HG02970 (cell line): ENCODE data around the gene DYNC2H1.
"Not testable (repeated sequence)": the region's sequence is repeated elsewhere in the genome, so short reads cannot be mapped to it uniquely, and the experiment has no call there.

ENCODE experiments used
- ATAC-seq: cut with Tn5 transposase; IDR thresholded peaks from one replicate; pipeline ENCODE4 v1.9.1; 2021; ENCODE audit warnings: mild to moderate bottlenecking, moderate library complexity, moderate number of reproducible peaks; ENCODE audit not compliant: unreplicated experiment, low FRiP score

The DYNC2H1 gene

DNA sequence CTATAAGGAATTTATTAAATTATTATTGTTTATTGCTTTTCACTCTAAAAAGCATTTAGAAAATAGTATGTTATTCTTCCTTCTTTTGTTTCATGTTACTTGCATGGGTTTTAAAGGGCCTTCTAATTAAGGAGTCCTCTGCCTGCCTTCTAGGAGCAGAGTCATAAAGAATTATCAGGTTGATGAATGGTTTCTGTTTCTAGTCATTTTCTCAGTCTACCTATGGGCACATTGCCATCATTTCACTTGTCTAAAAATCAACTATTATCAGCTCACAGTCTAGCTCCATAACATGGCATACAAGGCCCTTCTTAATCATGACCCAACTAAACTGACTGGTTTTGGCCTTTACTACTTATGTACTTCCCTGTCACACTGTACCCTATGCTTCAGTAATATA, 16.2 kb downstream of the DYNC2H1 start:
- no peak for ATAC-seq

DNA sequence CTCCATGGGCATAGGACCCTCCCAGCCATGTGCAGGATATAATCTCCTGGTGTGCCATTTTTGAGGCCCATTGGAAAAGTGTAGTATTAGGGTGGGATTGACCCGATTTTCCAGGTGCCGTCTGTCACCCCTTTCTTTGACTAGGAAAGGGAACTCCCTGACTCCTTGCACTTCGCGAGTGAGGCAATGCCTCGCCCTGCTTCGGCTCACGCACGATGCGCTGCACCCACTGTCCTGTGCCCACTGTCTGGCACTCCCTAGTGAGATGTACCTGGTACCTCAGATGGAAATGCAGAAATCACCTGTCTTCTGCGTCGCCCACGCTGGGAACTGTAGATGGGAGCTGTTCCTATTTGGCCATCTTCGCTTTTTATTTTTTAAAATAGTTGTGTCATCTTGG, 32.8 kb downstream of the DYNC2H1 start:
- not testable (repeated sequence) for ATAC-seq

DNA sequence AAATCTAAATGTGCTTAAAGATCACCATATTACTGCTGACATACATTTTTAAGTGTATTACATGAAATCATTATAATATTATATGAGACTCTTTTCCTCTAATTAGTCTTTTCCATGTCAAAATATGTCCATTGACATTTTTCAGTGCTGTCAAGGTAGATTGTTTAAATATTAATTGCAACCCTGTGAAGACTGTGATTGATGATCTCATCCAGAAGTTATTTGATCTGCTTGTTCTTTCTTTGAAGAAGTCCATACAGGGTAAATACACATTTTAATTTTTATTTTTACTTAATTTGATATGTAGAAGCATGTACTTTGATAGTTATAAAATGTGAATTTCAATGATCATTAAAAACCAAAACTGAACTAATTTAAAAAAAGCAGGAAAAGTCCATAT, 38.4 kb downstream of the DYNC2H1 start:
- ATAC-seq = no peak

DNA sequence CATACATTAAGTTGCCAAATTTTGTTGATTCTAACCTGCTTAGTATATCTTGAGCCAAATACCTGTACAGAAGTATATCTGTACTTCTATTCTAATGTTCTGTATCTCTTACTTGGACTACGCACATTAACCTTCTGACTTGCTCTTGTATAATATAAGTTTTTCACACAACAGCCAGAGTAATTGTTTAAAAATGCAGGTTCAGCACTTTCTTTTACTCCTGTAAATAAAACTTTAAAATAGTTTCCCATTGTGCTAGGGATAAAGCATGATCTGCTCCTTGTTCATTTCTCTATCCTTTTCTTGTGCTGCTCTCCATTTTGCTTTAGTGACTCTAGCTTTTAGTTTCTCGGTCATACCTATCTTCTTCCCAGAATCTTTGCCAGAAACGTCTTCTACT, 48.3 kb downstream of the DYNC2H1 start:
- ATAC-seq = no peak

DNA sequence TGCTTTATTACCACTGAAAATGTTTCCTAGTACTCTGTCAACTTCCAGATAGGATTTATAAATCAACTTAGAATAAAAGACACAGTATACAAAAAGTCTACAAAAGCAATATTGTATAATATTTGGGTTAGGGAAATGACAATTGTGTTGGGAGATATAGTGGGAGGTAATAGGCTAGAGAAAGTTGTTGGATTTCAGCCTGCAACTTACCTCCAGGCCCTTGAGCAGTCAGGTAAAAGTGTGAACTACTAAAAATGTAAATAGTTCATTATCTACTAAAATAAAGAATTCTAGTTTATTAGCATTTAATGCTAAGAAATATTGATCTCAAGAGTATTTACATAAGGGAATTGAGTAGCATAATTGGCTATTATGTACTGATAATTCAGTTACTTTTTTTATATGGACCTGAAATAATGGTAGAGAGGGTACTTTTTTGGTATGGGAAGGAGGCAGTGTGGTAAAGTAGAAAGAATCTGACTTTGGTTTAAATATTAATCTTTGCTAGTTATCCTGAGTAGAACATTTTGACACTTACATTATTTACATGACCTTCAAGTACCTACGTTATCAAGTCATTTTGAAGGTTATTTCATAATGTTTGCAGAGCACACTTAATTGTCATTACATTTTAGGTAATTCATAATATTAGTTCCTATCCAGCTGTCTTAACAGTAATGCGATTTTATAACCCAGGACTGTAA, 55.0 kb downstream of the DYNC2H1 start:
- no peak for ATAC-seq

DNA sequence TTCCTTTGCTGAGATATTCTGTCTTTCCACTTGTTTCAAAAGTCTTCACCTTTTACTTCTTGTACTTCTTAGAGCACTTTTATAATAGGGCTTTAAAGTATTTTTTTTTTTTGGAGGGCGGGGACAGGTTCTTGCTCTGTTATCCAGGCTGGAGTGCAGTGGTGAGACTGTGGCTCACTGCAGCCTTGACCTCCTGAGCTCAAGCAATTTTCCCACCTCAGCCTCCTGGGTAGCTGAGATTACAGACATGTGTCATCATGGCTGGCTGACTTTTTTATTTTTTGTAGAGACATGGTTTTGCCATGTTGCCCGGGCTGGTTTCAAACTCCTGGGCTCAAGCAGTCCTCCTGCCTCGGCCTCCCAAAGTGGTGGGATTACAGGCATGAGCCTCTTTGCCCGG, 57.9 kb downstream of the DYNC2H1 start:
- ATAC-seq = no peak

DNA sequence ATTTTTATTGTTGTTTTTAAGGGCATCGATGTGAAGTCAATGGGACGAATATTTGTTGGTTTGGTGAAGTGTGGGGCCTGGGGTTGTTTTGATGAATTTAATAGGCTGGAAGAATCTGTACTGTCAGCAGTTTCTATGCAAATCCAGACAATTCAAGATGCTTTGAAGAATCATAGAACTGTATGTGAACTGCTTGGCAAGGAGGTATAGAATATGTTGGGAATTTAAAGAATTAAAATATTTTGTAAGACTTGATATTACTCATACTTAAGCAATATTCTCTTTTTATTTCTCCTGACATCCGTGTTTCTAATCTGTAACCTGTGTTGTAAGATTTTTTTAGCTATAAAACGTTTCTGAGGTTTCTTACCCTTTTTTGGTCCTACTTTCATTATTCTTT, 61.6 kb downstream of the DYNC2H1 start:
- no peak for ATAC-seq

DNA sequence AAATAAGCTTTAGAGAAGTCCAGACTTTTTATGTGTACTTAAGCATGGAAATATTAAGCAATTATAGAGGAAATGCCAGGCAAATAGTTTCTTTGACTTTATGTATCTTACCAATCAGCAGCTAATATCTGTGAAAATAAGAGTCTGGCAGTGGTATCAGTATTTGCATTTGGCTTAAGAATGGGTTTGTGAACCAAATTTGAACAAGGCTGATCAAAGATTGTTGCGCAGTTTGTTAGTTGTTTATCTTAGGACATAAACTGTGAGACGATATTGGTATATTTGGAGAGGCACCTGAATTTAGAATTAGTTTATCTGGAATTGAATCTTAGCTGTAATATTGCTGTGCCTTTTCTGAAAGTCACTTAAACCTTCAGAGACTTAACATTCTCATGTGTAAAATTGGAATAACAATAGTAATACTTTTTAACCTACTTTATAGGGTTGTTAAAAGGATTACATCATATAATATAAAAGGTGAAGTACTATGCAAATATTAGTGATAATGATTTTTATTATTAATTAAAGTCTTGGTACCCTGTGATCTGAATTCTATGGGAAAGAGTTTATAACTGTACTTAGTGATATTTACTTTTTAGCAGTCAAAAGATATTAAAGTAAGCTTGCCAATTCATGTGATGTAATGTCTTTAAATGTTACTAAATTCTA, 66.4 kb downstream of the DYNC2H1 start:
- no peak for ATAC-seq

DNA sequence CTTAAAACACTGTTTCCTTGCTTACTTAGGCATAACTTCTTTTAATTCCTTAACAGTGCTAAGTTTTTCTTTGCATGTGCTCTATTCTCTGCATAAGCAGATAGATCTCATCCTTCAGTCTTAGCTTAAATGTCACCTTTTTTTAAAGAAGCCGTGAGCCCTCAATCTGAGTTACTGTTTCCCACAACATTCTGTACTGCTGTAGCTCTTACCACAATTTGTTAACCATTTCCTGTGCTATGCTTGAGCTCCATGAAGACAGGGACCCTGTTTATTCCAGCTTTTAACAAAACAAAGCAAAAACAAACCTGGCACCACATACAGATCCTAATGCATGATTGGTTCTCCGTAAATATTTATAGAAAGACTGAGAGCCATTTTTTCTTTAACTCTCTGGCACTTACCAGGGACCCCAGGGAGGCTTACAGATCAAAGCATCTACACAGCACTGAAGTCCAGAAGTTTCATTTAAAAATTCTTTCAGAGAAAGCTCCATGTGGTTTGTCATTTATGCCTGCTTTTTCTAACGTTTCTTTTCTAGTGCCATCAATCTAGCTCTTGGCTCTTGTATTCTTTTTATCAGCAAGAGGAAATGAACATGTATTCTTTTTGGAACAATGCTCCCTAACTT, 74.9 kb downstream of the DYNC2H1 start:
- ATAC-seq = no peak

DNA sequence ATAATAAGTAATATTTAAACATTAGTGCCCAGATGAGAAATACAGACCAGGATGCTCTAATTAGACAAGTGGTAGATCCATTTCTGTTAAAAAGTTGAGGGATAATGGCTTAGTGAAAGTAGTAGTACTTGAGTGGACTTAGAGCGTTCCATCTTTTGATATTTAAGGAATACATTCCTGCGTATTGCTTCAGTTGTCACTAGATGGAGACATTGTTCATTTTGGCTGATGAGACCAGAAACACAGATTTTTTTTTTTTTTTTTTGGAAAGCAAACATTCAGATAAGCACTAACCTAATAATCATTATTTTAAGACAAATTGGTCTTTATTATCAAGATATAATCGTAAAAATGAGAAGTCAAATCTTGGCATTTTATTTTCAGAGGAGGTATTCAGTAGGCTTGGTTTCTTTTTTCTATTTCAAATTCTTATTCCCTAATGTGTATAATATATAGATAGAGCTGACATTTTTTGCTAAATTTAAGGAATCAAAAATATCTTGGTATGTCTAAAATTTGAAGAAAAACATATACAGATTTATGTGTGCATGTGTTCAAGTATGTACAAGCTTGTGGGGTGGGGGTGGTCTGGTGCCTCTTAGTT, 92.9 kb downstream of the DYNC2H1 start:
- no peak for ATAC-seq

DNA sequence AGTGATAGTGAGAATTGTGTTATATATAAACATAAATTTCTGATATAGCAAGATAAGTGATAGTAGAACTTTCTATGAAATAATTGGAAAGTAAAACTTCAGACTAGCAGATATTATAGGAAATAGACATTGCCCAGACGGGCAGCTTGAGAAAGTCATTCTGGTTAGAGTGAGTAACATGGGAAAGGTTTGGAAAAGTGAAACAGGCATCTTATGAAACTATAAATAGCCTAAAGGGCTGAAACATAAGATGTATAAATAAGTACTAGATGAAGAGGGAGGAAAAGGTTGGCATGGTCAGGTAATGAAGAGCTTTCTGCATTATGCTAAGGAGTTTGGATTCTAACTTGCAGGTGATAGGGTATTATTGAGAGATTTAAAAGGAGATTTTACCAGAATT, 101.3 kb downstream of the DYNC2H1 start:
- no peak for ATAC-seq

DNA sequence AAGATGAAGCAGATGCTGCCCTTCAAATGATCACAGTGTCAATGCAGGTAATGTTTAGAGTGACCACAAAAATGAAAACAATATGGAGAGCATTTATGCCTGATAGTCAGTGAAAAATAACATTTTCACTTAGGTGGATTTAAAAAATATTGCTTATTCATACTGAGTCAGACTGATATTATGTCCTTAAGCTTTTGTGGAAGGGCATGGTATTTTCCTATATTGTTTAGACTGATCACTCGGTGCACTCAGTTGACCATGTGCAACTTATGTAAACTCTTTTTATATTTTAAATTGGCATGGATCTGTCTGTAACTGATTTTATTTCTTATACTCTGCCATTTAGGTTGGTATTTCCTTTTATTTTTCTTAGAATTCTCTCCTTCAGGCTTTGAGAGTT, 106.6 kb downstream of the DYNC2H1 start:
- ATAC-seq = no peak

DNA sequence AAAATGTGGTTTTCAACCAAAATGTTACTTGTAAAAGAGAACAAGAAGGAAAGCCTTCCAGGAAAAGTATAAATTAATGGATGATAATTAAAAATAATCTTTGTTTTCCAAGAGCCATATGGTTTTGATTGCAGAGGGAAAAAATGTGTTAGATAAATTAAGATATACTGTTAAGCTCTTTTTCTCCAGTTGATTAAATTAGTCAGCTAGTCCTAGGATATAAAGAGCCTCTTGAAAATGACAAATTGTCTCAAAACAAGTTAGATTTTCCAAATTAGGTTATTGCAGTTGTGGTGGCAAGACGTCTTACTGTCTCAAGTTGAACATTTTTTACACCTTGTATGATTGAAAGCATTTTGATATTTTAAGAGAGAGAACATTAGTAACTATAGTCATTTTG, 110.9 kb downstream of the DYNC2H1 start:
- no peak for ATAC-seq

DNA sequence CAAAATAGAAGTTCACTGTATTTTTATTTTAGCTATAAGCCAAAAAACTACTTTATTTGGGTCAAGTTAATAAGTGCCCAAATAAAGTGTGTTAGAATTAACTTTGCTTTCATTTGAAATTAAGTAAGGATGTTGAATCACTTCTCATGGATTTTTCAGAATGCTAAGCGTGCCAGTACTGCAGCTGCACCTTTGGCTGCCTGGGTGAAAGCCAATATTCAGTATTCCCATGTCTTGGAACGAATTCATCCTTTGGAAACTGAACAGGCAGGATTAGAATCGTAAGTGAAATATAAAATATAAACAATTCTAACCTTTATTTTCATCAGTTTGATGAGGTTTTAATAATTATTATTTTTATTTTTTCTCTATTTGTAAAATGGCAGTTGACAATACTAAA, 113.6 kb downstream of the DYNC2H1 start:
- ATAC-seq = no peak

DNA sequence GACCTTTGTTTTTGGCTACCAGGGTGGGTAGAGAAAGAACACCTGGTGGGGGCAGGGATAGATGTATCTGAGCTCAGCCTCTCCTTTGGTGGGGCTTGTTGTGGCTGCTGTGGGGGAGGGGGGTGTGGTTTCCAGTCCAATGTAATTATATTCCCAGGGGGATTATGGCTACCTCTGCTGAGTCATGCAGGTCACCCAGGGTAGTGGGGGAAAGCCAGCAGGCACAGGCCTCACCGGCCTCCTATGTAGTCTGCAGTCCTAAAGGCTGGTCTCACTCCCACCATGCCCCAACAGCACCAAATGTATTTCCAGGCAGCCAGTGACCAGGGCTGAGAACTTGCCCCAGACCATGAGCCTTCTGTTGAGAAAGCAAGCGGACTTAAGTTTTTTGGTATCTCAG, 119.6 kb downstream of the DYNC2H1 start:
- no peak for ATAC-seq

DNA sequence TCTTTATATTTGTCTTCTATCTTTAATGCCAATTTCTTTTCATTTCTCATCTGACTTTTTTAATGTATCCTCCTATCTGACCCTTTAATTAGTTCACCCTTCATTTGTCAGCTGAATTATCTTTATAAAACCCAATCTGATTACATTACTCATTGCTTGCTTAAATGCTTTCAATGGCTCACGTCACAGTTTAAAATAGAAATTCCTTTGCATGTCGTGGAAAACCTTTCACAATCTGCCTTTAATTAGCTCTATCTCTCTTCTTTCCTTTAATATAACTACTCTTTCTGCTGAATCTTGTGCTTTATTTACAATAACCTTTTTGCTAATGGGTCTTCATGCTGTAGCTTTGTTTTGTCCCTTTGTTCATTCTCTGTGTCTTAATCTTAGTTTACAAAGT, 125.7 kb downstream of the DYNC2H1 start:
- ATAC-seq = no peak

DNA sequence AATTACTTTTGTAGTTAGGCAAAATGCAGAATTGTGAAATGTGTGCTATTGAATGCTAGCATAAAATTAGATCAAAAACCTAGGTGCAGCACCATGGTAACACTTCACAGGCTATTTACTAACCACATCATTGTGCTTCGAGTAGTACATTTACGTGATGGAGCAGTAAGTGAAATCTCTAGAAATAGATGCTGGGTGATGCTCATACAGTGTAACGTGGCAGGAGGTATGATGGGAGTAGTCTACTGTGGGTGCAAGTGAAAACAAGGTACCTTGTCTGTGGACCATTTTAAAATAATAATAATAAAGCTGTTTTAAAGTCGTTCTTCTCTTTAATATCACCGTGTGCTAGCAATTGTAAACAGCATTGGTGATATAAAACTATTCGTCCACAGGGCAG, 132.3 kb downstream of the DYNC2H1 start:
- ATAC-seq = no peak

DNA sequence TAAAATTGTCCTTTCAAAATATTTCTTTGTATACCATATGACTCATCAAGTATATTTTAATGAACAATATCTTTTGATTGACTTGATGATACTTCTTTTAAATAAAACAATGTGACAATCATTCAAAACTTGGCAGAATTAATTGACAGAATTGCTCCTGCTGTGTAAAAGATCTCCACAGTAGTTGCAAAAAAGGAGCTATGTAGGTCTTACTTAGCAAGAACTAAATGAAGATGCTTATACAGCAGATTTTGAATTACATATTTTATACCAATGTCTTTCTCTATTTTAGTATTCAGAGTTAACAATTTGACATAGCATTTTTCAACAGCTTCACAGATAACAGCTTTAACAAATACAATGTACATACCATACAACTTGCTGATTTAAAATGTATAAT, 144.9 kb downstream of the DYNC2H1 start:
- ATAC-seq = no peak

DNA sequence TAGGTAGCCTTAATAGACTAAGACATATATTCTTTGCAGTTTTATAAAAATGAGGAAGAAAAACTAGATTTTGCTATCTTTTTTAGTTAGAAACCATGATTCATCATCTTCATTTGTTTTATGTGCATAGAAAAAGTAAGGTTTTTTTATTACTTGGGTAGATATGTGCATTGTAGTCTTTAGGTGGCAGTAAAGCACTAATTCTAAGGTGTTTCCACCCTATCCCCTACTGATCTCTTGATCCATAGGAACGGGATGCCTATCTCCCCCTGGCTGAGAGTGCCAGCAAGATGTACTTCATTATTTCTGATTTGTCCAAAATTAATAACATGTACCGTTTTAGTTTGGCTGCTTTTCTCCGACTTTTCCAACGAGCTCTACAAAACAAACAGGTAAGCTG, 148.1 kb downstream of the DYNC2H1 start:
- no peak for ATAC-seq

DNA sequence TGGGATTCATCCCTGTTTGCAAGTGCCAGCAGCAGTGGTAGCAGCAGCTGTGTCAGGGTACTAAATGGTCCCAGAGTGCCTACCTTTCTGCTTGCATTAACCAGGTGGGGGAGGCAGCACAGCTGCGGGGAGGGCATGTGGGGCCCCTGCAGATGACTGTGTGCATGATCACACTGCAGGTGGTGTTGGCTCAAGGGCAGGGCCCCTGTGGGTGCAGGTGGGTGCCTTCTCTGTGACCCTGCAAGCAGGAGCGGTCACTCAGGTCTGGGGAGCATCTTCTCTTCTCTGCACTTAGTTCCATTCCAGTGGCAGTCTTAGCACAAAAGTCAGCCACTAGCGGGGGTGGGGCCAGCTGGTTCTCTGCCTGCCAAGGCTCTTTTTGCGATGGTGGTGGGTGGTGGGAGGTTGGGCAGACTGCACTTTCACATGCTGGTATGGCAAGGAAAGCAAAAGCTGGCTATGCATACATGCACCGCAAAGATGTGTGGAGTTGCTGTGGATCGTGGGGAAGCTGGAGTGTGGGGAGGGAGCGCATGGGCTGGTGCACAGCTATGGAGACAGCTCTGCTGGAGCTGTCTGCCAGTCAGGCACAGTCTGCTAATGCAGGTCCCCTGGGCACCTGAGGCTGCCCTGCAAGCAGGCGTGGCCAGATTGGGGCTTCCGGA, 157.1 kb downstream of the DYNC2H1 start:
- no peak for ATAC-seq

DNA sequence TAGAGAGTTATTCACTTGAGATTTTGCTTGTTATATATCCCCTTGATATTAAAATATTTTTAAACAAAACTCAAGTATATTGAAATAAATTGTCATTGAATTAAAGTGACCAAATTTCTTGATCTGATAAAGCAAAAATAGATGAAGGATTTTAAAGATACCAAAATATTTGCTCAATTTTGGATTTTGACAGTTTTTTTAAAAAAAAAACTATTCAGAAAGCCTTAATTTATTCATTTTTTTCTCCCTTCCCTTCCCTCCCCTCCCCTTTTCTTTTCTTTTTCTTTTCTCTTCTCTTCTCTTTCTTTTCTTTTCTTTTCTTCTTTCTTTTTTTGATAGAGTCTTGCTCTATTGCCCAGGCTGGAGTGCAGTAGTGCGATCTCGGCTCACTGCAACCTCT, 163.7 kb downstream of the DYNC2H1 start:
- ATAC-seq = no peak
